ENCODE measurements around the gene DDX1.

GRCh38 chr2:15656090-15656489, 64.4 kb downstream of the DDX1 start:
- no peak for TF ChIP-seq CTCF (IDR thresholded peaks at IDR 0.05)
- no peak for TF ChIP-seq EZH2 (IDR thresholded peaks at IDR 0.05)
- TF ChIP-seq EZH2phosphoT487 (IDR thresholded peaks at IDR 0.05), result no peak

All from neural progenitor cell (in vitro differentiated cells).